Stomach smooth muscle (tissue), 2 donors: Measurements from ENCODE around the gene GP1BB.

Experiments
- H3K27ac ChIP-seq: one replicate; pipeline ENCODE4 v1.7.0; 2013; ENCODE audit warnings: mild to moderate bottlenecking, low read length, inconsistent platforms
- H3K27me3 ChIP-seq, 2 donors: one replicate each; pipeline ENCODE4 v1.7.0; 2013; ENCODE audit warnings: low read length in 2 of 2; ENCODE audit not compliant: insufficient read depth in 2 of 2, control insufficient read depth in 1 of 2
- H3K36me3 ChIP-seq, 2 donors: one replicate each; pipeline ENCODE4 v1.7.0; 2013; ENCODE audit warnings: low read length in 2 of 2; ENCODE audit not compliant: control insufficient read depth in 2 of 2, insufficient read depth in 2 of 2
- H3K4me1 ChIP-seq: one replicate; pipeline ENCODE4 v1.7.0; 2013; ENCODE audit warnings: low read length; ENCODE audit not compliant: control insufficient read depth, insufficient read depth
- H3K4me3 ChIP-seq, 2 donors: one replicate each; pipeline ENCODE4 v1.7.0; 2013; ENCODE audit warnings: low read length in 2 of 2
- H3K9ac ChIP-seq, 2 donors: one replicate each; pipeline ENCODE4 v1.7.0; 2013; ENCODE audit warnings: low read length in 2 of 2, mild to moderate bottlenecking in 1 of 2
- H3K9me3 ChIP-seq, 2 donors: one replicate each; pipeline ENCODE4 v1.7.0; 2013; ENCODE audit warnings: low read length in 2 of 2; ENCODE audit not compliant: control insufficient read depth in 2 of 2
- donor health status: healthy.
- donor health status: Pancreatic carcinoma.

GP1BB gene

GRCh38 chr22:19760058-19760950 lies 37.0 kb downstream of the GP1BB start, which contains the start of gene TBX1:
TBX1 (plus strand) TSS chr22:19760778; CDS start chr22:19760844, 66 bp downstream.
- Histone ChIP-seq H3K9ac (no peak within 1 kb of the TSS), H3K27me3 (peaks cover 55 to 87% of the 10 kb centered on the region in 2 donors), H3K27ac (no peak within 1 kb of the TSS), H3K36me3 (no peaks in the 10 kb centered on the region), H3K4me1 (peaks cover 25% of the 10 kb centered on the region), H3K4me3 (peak within 1 kb of the TSS in 1 of 2 donors; percentile 15), H3K9me3 (no peaks in the 10 kb centered on the region)

- Histone ChIP-seq H3K9ac (no peak overlapping the region), H3K27me3 (peaks cover 54 to 85% of the 10 kb centered on the region in 2 donors)
Measured at GRCh38 chr22:19760951-19761724, 37.8 kb downstream of the GP1BB start.

GRCh38 chr22:19761725-19762567 lies 38.6 kb downstream of the GP1BB start:
- peaks cover 20% of the 10 kb centered on the region for H3K4me1 ChIP-seq
- H3K36me3 ChIP-seq: no peaks in the 10 kb centered on the region
- no peak overlapping the region for H3K27ac ChIP-seq
- peaks cover 50 to 85% of the 10 kb centered on the region in 2 donors for H3K27me3 ChIP-seq
- H3K9me3 ChIP-seq: no peaks in the 10 kb centered on the region
- H3K4me3 ChIP-seq: no peak overlapping the region
- H3K9ac ChIP-seq: no peak overlapping the region

More at GRCh38 chr22:19760951-19761724, 37.8 kb downstream of the GP1BB start:
- peaks cover 17% of the 10 kb centered on the region for H3K4me1 ChIP-seq
- peak overlapping the region in 1 of 2 donors; percentile 15 for H3K4me3 ChIP-seq
- H3K27ac ChIP-seq: no peak overlapping the region
- no peaks in the 10 kb centered on the region for H3K36me3 ChIP-seq
- H3K9me3 ChIP-seq: no peaks in the 10 kb centered on the region

GRCh38 chr22:19762568-19763457 lies 39.5 kb downstream of the GP1BB start:
- Histone ChIP-seq H3K36me3 (no peaks in the 10 kb centered on the region), H3K9ac (no peak overlapping the region), H3K4me3 (no peak overlapping the region), H3K27me3 (peaks cover 58 to 85% of the 10 kb centered on the region in 2 donors), H3K9me3 (no peaks in the 10 kb centered on the region), H3K4me1 (peaks cover 19% of the 10 kb centered on the region), H3K27ac (no peak overlapping the region)

- no peaks in the 10 kb centered on the region for H3K9me3 ChIP-seq
- peaks cover 61 to 84% of the 10 kb centered on the region in 2 donors for H3K27me3 ChIP-seq
- no peak overlapping the region for H3K4me3 ChIP-seq
- no peak overlapping the region for H3K27ac ChIP-seq
- H3K4me1 ChIP-seq: peaks cover 19% of the 10 kb centered on the region
- H3K36me3 ChIP-seq: no peaks in the 10 kb centered on the region
- H3K9ac ChIP-seq: no peak overlapping the region
Measured at GRCh38 chr22:19763458-19764298, 40.3 kb downstream of the GP1BB start.

- H3K4me1 ChIP-seq: peaks cover 17% of the 10 kb centered on the region
Measured at GRCh38 chr22:19764299-19764593, 40.9 kb downstream of the GP1BB start.

GRCh38 chr22:19764636-19765476 lies 41.5 kb downstream of the GP1BB start:
- no peak overlapping the region for H3K4me3 ChIP-seq
- H3K9me3 ChIP-seq: no peaks in the 10 kb centered on the region
- no peaks in the 10 kb centered on the region for H3K36me3 ChIP-seq
- no peak overlapping the region for H3K9ac ChIP-seq
- peaks cover 59 to 77% of the 10 kb centered on the region in 2 donors for H3K27me3 ChIP-seq
- H3K27ac ChIP-seq: no peak overlapping the region
- H3K4me1 ChIP-seq: peaks cover 13% of the 10 kb centered on the region

More at GRCh38 chr22:19764299-19764593, 40.9 kb downstream of the GP1BB start:
- Histone ChIP-seq H3K27me3 (peaks cover 59 to 81% of the 10 kb centered on the region in 2 donors), H3K36me3 (no peaks in the 10 kb centered on the region), H3K4me3 (no peak overlapping the region), H3K9me3 (no peaks in the 10 kb centered on the region), H3K9ac (no peak overlapping the region), H3K27ac (no peak overlapping the region)

- no peak overlapping the region for H3K27ac ChIP-seq
- peaks cover 13% of the 10 kb centered on the region for H3K4me1 ChIP-seq
- H3K9me3 ChIP-seq: no peaks in the 10 kb centered on the region
- no peaks in the 10 kb centered on the region for H3K36me3 ChIP-seq
- H3K9ac ChIP-seq: no peak overlapping the region
- H3K27me3 ChIP-seq: peaks cover 66 to 84% of the 10 kb centered on the region in 2 donors
- peak overlapping the region in 1 of 2 donors; percentile 8 for H3K4me3 ChIP-seq
Measured at GRCh38 chr22:19765477-19766239, 42.3 kb downstream of the GP1BB start.
